GM21619 (cell line): Measurements from ENCODE around the gene SLC16A2.
"Not testable (repeated sequence)": the region's sequence is repeated elsewhere in the genome, so short reads cannot be mapped to it uniquely, and the experiment has no call there.

Source experiments
- ATAC-seq: cut with Tn5 transposase; IDR thresholded peaks from one replicate; pipeline ENCODE4 v1.9.1; 2021; ENCODE audit not compliant: unreplicated experiment

SLC16A2 gene

DNA sequence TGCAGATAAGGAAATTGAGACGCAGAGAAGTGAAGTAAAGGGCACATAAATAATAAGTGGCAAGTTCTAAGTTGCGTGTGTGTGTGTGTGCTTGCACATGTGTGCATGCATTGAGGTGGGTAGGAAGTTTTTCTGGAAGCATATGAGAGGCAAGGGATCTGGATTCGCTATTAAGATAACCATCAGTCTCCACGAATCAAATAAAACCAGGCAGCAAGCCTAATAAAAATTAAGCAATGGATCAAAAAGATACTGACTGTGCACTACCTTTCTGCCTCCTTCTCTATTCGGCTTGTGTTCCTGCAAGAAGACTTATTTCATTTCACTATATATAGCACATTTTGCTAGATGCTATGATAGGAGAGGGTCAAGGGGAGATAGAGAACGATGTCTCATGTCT lies 23.8 kb downstream of the SLC16A2 start:
- ATAC-seq: no peak

- ATAC-seq: no peak
Observed at GRCh38 chrX:74446876-74447275, 25.6 kb downstream of the SLC16A2 start.

GRCh38 chrX:74448669-74449068 lies 27.4 kb downstream of the SLC16A2 start:
- ATAC-seq: no peak

GRCh38 chrX:74449322-74449936 lies 28.1 kb downstream of the SLC16A2 start:
- no peak for ATAC-seq

GRCh38 chrX:74449937-74450330 lies 28.6 kb downstream of the SLC16A2 start:
- ATAC-seq: no peak

DNA sequence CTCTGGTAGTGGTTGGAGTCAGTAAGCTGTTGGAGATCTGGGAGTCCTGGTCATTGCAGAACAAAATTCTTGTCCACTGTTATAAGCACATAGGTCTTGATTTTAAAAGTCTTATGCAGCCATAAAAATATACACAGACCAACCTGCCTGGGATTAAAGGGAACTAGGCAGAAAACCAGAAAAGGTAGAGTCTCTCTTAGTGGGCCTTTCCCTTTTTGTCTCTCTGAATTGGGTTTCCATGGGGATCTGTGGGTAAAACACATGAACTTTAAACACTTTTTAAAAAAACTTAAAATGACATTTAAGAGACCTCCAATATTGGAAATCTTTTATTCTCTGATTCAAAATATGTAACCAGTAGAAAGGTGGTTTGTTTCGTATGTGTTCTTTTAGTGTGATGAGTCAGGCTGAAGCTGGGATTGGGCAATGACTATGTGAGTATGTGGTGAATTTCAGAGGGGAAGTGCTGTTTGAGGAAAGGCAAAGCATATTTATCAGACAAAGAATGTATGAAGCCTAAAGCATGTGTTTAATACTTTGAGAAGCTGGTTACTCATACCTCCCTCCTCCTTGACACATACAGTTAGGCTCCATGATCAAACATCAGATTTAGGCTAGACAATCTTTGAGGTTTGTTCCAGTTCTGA lies 29.6 kb downstream of the SLC16A2 start:
- no peak for ATAC-seq

DNA sequence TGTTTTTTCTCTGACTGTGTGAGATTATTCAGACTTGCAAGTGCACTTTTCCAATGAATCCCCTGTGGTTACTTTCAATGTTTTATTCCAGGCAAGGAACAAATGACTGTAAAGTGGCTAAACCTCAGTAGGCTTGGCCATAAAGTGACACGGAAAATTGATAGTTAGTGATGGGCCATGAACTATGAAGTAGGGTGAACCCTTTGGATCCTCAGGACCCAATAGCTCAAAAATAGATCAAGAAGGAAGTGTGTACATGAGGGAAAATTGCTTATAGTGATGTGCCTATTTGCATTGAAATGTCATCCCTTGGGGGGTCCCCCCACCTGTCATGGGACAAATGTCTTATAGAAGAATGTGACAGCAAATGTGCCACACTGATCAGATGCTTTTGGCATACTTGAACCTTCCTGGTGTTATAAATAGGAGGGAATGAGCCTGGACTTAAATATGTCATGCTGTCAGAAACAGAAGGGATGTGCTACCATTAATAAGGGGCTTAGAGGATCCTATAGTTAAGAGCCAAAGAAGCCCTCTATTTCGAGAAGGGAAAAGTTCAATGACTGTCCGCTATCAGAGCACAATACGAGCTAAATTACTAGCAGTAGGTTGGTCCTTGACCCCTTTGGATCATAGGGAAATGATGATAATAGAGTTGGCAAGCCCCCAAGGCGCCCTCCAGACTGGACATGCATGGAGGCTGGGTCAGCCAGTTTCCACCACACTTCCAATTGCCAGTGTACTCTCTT lies 30.3 kb downstream of the SLC16A2 start:
- ATAC-seq: no peak

- no peak for ATAC-seq
Observed at GRCh38 chrX:74452199-74452481, 30.8 kb downstream of the SLC16A2 start.

DNA sequence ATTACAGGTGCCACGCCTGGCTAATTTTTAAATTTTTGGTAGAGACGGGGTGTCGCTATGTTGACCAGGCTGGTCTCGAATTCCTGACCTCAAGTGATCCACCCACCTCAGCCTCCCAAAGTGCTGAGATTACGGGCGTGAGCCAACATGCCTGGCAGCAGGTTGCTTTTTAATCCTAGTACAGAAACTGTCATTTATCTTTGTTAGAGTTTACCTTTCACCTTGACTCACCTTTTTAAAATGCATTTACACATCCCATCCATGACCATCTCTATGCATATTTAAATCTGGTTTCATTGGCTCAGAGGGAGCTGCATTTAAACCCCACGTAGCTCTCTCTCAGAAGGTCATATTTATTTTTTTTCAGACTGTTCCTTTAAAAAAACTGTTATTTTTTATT lies 31.9 kb downstream of the SLC16A2 start:
- ATAC-seq: no peak

GRCh38 chrX:74454233-74454632 lies 32.9 kb downstream of the SLC16A2 start:
- not testable (repeated sequence) for ATAC-seq

- ATAC-seq: no peak
Observed at GRCh38 chrX:74458736-74459135, 37.4 kb downstream of the SLC16A2 start.

- no peak for ATAC-seq
Observed at GRCh38 chrX:74461384-74461783, 40.1 kb downstream of the SLC16A2 start.

DNA sequence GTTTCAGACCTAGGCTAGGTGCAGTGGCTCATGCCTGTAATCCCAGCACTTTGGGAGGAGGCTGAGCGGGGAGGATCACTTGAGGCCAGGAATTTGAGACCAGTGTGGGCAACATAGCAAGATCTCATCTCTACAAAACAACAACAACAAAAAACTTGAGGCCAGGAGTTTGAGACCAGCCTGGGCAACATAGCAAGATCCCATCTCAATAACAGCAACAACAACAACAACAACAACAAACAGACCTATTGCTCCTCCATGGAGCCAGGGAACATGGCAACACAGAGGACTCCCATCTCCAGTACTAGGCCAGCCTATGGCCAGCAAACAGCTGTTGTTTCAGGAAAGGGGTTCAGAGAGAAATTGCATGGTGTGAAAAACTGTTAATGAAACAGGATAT lies 43.4 kb downstream of the SLC16A2 start:
- no peak for ATAC-seq

DNA sequence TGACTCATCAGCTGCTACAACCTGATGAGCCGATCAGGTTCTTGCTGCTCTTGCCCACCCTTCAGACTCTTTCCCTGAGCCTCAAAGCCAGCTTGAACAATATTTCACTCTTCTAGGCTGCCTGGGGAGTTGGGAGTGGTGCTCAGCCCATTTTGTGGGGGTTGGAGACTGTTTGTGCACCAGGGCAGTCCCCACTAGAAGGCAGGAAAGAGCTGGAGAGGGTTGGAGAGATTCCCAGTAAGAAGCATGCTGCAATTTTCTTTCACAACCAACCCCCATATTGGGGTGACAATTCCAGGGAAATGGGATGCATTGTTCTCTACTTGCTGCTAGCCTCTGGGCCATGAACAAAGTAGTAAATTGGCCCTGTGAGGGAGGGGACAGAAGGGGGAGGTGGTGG lies 44.1 kb downstream of the SLC16A2 start:
- ATAC-seq: no peak

GRCh38 chrX:74467656-74468055 lies 46.4 kb downstream of the SLC16A2 start:
- ATAC-seq: no peak

DNA sequence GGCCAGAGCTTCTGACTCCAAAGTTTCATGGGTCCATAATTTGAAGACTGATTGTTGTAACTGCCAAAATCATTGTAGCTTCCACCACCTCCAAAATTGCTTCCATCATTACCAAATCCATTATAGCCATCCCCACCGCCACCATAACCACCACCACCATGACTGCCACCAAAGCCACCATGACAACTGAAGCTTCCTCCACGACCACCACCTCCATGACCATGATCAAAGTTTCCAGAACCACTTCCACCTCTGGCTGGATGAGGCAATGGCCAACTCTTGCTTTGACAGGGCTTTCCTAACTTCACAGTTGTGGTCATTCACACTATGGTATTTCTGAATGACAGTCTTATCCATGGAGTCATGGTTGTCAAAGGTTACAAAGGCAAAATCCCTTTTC lies 51.8 kb downstream of the SLC16A2 start:
- ATAC-seq: not testable (repeated sequence)

DNA sequence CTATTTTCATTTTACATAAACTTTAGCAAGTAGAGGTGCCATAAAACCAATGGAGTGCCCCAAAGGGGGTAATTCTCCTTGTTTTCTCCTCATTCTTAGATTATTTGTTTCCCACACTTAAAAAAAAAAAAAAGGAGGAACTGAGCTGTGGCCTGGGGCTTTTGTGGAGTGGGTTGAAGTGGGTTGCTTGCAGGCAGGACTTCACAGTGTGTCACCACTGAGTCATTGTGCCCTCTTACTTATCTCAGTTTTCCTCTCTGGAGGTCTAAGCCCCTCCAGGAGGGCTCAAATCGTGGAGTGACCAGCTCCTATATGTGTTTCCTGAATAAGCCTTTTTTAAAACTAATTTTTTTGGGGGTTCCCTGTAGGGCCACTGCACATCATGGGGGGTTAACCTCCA lies 69.0 kb downstream of the SLC16A2 start:
- ATAC-seq: no peak

GRCh38 chrX:74492720-74493201 lies 71.5 kb downstream of the SLC16A2 start:
- no peak for ATAC-seq

DNA sequence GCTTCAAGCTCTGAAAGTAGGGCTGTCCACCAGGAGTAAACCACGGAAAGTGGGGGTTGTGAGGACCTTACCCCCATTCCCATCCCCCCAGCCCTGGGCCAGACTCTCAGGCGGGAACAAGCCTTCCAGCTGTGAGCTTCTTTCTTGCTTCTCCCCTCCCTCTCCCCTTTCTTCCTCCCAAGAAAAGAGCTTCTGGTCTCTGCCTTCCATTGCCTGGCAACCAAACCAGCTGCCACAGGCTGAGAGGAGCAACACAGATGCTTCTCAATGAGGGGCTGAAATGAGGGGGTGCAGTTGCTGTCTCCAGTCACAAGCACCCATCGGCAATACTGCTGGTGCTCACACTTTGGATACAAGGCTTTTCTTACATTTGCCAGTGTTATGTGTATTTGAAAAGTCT lies 72.5 kb downstream of the SLC16A2 start:
- no peak for ATAC-seq

- ATAC-seq: no peak
Observed at GRCh38 chrX:74498924-74499323, 77.6 kb downstream of the SLC16A2 start.

DNA sequence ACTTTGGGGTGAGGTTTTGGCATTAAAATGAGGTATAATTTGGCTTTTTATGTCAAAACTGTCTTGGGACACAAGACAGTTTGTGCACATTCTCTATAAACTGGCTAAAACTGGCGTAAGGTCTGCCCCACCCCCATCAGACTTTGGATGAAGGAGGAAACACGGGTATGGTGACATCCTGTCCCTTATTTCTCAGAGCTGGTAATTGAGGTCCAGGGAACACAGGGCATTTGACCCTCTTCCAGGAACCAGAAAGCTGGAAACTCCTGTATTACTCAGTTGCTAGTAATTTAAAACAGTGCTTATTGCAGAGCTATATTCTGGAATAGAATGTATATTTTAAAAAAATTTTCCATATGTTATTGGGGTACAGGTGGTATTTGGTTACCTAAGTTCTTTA lies 78.8 kb downstream of the SLC16A2 start:
- ATAC-seq: no peak

GRCh38 chrX:74500555-74500954 lies 79.3 kb downstream of the SLC16A2 start:
- ATAC-seq: no peak
